Anterior cingulate cortex (tissue), 58 donors: ENCODE data around the gene PLK3.
"Not testable (repeated sequence)": the region's sequence is repeated elsewhere in the genome, so short reads cannot be mapped to it uniquely, and the experiment has no call there.

ENCODE experiments used
- DNase-seq, 58 donors: peaks; one replicate each; lab custom pipeline; 2025; lab: John Stamatoyannopoulos, UW

The PLK3 gene

DNA sequence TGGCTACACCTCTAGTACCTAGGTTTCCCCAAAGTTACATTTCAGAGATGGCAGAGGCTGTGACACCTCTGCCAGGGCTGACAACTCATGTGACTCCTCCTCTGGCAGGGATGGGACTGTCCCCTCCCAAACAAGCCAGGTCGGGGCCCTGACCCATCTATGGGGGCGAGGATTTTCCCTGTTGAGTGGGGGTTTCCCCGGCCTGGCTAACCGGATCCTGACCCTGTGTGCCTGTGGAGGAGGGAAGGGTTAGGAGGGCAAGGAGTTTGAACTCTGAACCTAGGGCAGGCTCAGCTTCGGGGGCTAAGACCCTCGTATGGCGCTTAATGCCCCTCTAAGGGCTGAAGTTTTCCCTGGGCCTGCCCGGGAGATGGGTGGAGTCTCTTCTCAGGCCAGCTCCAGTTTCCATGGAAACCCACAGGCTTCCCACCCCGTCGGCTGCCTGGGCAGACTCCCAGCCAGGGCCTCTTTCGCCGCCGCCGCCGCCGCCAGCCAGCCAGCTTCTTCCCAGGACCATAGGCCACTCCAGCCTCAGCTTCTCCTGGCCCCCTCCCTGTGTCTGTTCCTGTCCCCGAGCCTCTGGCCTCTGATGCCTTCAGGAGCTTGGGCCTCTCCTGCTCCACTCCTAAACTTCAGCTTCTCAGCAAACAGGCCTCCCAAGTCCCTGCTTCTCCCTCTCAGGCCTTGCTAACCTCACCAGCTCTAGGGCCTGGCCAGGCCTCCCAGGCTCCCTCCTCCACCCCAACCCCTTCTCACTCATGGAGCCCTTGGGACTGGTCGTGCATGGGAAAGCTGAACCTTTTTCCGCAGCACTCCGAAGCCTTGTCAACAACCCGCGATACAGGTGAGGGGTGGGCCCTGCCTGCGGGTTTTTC lies 8.1 kb downstream of the PLK3 start, which contains the start of gene BTBD19:
BTBD19 (plus strand) TSS at position 461 of the 875 bp plus-strand sequence; CDS start at position 759, 298 bp downstream.
- peak in 54 of 58 donors; percentile 18 to 87 (median 70) for DNase-seq

DNA sequence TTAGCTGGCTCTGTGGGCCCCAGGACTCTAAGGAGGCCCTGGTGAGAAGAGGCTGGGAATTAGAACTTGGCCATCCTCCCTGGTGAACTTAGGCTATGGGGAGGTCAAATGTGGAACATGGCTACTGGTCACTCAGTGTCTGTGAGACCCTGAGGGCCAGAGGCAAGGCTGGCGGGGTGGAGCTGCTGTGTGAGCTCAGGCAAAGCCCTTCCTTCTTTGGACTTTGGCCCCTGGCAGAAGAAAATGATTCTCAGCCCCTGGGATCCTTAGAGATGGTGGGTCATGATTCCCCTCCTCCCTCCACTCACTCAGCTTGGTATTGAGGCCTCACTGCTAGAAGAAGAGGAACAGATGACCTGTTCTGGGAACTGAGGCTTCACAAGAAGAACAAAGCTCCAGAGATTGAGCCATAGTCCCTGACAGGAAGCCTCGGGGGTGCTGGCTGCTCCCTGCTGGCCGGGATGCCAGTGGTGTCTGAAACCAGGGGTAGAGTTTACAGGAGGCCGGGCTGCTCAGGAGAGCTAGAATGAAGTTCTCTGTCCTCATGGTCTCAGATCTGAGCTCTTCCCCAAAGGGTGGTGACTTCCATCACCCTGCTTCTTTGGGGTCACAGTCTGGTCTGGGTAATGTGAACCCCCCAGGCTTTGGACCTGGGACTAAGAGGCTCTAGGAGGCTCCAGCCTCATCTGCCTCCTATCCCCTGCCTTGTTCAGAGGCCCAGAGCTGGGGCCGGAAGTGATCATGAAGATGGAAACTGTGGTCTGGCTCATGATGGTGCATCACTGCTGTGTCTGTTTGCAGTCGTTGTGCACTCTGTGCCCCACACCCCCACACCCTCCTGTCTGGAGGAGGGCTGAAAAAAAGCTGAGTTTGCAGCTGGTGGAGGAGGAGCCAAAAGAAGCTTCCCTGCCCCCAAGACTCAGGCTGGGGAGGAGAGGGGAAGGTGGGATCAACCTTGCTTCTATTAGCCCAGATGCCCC lies 9.1 kb downstream of the PLK3 start:
- DNase-seq = peak in 6 of 58 donors; percentile 19 to 47 (median 38)

DNA sequence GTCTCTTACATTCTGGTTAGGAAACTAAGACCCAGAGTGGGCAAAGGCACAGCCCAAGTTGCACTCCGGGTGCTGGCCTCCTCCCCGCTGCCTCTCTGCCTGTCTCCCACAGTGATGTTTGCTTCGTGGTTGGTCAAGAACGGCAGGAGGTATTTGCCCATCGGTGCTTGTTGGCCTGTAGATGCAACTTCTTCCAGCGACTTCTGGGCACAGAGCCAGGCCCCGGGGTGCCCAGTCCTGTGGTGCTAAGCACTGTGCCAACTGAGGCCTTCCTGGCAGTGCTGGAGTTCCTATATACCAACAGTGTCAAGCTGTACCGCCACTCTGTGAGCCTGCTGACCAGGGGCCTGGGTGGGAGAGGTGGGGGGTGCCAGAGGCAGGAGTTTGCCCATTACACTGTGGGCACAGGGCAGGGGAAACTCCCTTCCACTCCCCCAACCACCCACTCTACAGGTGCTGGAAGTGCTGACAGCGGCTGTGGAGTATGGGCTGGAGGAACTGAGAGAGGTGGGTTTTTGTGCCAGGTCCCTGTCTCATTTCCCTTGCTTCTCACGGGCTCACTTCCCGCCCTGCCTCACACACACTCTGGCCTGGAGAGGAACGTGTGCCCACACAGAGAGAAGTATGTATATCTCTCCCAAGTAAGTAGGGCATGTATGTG lies 10.1 kb downstream of the PLK3 start:
- peak in 16 of 58 donors; percentile 11 to 63 (median 30) for DNase-seq

DNA sequence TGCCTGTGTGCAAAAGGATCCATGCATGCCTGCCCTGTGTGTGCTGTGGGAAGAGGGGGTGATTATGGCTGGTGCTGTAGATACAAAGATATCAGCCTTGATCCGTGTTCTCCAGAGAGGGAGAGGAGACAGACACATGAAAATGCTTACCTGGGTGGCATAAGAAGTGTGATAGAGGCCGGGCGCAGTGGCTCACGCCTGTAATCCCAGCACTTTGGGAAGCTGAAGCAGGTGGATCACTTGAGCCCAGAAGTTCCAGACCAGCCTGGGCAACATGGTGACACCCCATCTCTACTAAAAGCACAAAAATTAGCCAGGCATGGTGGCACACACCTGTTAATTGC lies 10.6 kb downstream of the PLK3 start:
- not testable (repeated sequence) for DNase-seq

DNA sequence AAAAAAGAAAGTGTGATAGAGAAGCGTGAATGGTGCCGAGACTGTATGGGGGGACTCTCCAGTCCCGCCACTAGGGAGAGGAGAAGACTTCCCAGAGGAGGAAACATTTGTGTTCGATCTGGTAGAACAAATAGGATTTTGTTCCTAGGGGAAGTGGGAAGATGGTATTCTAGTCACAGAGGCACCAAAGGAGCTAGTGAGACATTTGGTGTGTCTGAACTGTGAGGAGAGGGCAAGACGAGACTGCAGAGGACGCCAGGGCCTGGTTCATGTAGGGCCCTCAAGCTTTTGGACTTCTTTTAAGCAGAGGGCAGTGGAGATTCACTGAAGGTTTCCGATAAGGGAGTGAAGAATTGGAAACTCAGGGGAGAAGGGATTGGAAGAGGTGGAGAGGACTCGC lies 11.1 kb downstream of the PLK3 start:
- DNase-seq = no peak

DNA sequence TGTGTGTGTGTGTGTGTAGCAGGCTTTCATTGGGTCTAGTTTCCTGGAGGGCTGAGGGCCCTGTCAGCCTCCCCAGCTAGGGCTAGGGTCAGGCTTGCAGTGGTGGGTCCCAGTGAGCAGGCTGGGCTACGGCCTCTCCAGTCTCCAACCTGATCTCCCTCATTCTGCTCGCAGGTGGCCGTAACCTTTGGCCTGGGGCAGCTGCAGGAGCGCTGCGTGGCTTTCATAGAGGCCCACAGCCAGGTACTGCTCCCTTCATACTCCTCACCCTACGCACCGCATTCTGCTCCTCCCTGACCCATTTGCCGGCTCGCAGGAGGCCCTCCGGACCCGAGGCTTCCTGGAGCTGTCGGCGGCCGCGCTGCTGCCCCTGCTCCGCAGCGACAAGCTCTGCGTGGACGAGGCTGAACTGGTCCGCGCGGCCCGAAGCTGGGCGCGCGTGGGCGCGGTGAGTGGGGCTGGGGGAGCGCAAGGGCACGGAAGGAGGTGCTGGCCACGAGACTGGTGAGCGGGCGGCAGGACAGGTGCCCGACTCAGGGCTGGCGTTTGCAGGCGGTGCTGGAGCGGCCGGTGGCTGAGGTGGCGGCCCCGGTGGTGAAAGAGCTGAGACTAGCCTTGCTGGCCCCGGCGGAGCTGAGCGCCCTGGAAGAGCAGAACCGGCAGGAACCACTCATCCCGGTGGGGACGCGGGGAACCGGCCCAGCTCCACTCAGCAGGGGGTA lies 12.8 kb downstream of the PLK3 start:
- DNase-seq = peak in 13 of 58 donors; percentile 48 to 72 (median 61)

DNA sequence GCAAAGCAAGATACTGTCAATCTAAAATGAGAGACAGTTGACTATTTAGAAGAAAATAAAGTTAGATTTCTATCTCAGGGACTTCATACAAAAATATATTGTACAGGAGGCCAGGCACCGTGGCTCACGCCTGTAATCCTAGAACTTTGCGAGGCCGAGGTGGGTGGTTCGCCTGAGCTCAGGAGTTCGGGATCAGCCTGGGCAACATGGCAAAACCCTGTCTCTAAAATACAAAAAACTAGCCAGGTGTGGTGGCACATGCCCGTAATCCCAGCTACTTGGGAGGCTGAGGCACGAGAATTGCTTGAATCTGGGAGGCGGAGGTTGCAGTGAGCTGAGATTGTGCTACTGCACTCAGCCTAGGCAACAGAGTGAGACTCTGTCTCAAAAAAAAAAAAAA lies 15.7 kb downstream of the PLK3 start:
- not testable (repeated sequence) for DNase-seq

DNA sequence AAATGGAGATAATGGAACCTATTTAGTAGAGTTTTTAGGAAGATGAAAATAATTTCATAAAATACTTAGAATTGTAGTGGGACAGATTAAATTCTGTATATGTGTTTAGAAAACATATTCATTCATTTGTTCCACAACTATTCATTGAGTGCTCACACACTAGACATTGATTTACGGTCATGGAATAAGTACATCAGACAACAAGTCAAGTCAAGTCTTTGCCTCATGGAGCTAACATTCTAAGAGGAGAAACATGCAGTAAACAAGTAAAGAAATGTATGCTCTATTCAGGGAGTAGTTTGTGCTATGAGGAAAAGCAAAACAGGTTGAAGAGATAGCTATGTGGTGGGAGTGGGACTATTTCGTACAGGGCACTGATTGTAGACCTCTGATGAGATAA lies 17.1 kb downstream of the PLK3 start:
- DNase-seq = no peak

DNA sequence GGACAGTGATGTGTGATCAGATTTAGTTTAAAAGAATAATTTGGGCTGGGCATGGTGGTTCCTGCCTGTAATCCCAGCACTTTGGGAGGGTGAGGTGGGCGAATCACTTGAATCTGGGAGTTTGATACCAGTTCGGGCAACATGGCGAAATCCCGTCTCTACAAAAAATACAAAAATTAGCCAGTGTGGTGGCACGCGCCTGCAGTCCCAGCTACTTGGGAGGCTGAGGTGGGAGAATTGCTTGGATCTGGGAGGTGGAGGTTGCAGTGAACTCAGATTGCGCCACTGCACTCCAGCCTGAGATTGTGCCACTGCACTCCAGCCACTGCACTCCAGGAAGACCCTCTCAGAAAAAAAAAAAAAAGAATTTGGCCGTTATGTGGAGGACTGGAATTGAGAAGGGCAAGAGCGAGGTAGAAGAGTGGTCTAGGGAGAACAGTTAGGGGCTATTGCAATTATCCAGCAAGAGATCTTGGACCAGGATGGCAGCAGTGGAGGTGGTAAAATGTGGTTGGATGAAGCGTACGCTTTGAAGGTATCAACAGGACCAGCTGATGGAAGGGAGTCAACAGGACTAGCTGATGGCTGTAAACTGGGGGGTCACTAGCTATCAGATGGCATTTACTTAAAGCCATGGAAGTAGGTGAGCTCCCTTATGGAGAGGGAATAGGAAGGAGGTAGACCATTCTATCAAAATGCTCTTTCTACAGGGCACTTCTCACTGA lies 17.8 kb downstream of the PLK3 start:
- no peak for DNase-seq

DNA sequence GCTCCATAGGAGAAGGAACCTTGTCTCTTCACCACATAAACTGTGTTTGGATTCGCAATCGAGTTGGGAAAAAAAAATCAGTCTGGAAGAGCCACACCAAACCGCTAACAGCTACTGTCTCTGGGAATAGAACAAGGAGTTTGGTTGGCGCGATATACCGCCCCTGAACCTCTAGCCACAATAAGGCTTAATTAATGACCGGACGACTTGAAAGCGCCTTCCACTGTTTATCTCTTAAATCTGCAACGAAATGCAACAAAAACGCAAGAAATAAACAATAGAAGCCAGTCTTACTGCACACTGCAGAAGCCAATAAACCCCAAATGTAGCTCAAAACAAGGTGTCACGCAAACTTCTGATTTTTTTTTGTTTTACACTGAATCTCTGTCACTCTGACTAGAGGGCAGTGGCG lies 19.0 kb downstream of the PLK3 start:
- DNase-seq = no peak

DNA sequence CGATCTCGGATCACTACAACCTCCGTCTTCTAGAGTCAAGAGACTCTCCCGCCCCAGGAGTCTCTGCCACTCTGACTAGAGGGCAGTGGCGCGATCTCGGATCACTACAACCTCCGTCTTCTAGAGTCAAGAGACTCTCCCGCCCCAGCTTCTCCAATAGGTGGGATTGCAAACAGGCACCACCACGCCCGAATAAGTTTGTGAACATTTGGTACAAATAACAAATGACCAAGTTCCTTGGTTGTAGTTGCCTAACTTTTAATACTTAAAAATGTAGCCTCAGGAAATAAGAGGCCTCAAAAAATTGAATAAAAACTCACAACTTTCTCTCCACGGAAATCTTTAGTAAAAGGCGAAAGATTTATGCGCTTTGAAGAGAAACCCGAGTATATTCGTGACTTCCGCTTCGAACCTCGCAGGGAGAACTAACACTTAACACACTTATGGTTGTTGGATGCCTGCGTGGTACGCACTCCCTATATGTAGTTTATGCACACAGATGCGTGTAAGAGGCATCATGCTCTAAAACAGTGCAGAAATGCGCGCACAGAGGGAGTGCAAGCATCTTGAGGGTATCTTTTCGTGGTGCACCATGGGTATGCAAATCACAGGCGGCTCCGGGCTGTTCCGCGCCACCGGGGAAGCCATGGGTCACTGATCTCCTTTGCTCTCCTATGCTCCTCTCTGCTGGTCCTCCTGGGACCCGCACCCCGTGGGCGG lies 19.6 kb downstream of the PLK3 start:
- peak in 54 of 58 donors; percentile 18 to 80 (median 55) for DNase-seq

DNA sequence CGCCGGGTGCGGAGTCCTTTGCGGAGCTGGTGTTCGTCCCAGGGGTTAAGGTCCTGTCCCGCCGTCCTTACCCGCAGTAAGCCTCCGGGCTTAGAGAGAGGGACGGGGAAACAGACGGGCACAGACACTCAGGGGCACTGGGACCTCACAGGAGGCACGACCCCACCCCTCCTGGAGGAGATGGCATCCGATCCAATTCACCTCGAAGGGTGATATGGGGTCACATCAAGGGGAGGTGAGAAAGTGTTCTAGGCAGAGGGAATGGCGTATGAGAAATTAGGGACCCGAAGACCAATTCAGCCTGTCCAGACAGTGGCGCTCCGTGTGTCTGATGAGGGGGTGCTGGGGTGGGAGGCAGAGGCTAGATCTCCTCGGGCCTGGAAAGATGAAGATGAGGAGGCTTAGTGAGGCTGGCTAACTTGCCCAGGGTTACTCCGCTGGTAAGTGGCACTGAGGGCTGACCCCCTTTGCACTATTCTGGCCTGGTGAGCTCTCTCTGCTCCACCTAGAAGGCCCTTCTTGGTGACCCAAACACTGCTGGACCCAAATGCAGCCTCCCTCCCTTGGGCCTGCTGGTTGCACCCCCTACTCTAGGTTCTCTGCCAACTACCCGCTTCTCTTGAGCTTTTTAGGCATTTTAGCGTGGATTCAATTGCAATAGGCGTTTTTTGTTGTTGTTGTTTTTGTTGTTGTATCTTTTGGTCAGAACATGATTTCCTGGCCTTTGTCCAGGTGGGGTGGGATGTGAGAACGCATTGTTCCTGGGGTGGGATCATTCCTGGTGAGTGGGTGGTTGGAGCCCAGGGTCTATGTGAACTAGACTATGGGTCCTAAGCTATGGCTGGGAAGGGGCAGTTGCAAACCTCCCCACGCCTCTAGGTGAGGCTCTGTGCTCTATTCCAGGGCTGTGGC lies 20.4 kb downstream of the PLK3 start:
- DNase-seq = no peak

DNA sequence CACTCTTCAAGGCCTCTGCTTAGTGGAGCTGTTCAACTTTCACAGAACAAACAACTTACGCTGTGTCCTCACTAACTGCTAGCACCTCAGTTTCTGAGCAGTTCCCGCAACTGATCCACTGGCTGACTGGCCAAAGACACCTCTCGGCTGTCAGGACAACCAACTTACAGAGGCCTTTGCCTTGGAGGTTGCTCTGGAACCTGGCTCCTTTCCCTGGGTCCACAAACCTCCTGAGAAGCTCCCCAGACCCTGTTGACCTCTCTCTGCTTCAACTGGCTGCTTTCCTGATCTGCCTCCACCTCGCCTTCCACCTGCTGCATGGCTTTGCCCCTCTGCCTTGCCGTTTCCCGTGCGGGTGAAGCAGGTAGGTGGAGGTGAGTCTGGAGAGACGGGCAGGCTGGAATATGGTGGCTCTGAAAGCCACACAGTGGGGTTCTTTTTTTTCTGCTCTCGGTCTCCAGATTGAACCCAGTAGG lies 21.1 kb downstream of the PLK3 start:
- DNase-seq = no peak

DNA sequence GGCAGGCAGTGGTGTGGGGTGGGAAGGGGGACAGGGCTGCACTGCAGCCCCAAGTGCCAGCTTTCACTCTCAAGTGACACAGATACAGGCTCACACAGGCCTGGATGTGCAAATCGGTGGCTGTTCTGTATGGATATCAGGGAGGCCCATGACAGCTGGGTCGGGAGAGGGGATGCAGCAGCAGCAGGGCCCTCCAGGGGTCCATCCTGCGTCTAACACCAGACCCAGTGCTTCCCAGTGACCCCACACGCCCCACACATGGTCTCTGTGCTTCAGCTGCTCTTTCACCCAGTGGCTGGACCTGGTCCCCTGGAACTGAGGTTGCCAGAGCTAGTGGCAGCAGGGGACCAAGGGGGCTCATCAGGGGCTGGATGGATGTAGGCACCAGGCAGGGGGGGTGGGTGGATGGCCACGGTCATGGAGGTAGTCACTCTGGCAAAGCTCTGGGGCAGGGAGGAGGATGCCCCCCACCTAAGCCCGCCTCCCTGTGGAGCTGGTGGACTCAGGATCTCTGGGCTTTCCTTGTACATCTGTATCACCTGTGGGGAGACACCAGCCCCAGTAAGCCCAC lies 22.0 kb downstream of the PLK3 start:
- no peak for DNase-seq

DNA sequence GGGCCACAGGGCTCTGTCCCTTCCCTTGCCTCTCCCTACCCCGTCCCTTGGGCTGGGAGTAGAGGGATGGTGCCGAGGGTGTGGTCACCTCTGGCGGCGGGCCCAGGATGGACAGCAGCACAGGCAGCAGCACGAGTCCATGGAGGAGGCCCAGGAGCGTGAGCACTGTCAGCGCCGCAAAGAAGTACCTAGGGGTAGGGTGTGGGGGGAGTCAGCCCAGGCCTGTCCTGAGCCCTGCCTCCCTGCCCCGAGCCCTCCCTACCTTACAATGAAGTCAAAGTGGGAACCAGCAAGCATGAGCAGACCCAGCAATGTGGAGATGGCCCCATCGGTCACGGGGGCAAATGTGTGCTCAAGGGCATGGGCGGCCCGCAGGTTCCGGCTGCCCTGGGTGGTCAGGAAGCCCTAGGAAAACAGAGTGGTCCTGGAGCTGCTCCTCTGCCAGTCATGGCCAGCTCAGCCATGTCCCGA lies 22.8 kb downstream of the PLK3 start:
- DNase-seq = no peak

DNA sequence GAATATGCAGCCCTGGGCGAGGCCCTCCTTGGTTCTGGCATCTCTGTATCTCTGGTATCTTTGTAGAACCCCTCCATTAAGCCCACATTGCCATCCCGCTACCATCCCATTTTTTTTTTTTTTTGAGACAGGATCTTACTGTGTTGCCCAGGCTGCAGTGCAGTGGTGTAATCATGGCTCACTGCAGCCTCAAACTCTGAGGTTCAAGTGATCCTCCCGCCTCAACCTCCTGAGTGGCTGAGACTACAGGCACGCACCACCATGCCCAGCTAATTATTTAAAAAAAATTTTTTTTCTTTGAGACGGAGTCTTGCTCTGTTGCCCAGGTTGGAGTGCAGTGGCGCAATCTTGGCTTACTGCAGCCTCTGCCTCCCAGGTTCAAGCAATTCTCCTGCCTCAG lies 24.2 kb downstream of the PLK3 start:
- DNase-seq = not testable (repeated sequence)
